ENCODE results near the gene PLCH1.

The PLCH1 gene

DNA sequence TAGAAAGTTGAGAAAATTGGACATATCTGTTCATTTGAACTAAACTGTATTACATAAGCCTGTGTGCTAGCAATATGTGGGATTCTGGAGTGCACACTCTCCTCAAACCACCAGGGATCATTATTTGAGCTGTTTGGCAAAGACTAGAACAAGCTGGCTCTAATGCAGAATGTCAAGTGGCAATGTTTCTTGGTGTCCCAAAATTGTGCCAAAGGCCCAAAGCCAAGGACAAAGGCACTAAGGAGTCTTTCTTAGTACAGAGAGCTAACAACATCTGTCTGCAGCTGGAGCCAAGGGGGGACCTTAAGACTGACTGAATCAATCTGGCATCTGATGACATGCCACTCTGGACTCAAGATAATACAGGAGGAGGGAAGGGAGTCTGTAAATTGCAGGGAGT is 374.7 kb downstream of the PLCH1 start:
- no peak for DNase-seq

DNA sequence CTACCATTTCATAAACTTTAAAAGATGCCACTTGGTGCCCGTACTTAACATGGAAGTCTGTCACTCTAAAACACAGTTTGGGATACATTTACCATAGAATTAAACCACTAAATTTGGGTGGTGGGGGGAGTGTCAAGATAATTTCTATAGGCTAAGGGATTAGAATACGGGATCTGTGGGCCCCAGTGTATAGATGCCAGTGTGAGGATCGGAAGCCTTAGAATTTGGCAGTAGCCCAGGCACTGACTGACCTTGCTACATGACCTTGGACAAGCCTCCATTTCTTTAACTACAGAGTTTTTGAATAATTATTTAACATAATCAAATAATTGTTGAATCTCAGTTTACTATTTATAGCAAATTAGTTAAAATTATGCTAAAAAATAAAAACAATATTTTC is 375.1 kb downstream of the PLCH1 start:
- no peak for DNase-seq

DNA sequence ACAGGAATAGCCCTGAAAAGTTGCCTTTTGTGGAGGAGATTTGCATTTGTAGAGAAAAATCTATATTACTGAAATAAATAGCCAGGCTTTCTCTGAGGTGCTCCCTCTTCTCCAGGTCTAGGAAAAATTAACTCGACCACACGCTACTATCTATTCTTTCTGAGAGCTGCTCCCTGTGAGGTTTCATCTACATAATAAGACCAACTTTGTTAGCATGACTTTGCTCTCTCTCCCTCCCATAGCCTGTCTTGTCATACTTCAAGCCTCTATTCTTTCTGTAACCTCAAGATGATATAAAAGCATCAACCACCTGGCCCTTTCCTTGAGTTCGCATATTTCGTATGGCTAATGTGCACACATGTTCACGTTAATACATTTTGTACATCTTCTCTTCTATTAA is 375.6 kb downstream of the PLCH1 start:
- DNase-seq, result no peak

DNA sequence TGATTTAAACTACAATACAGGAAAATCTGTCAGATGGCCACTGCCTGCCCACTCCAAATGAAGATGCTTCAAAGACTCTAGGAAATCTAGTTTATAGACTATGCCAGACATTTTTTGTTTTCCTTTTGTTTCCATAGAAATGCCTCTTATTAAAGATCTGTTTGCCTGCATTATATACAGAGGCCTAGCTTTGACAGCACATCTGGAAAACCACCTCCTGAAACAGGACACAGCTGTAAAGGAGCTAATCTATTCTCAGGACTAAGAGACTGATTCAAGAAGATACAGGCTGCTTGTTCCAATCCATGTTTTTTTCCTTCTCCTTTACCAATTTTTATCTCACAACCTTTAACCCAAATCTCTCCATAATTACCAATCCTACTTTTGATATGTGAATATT is 376.1 kb downstream of the PLCH1 start:
- peak; percentile 31 for DNase-seq

DNA sequence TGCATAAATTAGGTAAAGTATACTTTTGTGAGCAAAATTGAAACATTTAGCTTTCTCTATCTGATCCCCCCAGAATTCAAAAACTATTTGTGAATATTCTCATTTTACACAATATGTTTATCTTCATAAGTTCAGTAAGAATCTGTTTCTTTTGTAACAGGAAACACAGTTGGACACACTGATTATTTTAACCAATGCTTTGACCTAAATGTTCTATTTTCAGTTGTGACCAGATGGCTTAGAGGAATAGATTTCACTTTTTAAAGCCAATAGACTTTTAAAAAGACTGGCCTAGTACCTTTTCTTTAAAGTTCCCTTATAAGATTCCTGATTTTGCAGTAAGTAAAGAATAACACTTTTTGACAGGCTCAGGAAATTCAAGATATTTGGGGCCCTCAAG is 377.4 kb downstream of the PLCH1 start:
- no peak for DNase-seq

DNA sequence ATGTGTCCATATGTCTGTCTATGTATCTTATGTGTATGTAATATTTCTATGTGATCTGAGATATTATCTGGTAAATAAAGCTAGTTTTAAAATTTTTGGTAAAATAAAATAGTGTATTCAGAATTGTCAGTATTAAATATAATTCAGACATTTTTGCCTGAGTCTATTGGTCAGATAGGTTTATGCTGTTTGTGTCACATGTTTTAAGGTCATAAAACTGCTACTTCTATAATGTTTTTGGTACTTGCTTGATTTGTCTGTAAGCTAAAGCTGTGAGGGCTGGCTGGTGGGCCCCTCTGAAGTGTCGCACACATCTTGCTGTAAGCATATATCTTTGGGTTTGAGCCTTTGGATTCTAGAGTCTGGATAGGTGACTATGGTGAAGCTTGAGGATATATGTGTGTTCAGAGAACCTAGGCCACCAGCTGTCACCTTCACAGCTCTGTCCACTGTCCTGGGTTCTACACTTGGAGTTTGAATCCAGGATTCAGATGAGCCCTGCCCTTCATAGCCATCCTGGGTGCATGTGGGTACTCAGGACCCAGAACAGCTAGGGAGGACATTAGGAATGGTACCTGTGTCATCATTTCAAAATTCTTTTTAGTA is 379.6 kb downstream of the PLCH1 start:
- no peak for DNase-seq

DNA sequence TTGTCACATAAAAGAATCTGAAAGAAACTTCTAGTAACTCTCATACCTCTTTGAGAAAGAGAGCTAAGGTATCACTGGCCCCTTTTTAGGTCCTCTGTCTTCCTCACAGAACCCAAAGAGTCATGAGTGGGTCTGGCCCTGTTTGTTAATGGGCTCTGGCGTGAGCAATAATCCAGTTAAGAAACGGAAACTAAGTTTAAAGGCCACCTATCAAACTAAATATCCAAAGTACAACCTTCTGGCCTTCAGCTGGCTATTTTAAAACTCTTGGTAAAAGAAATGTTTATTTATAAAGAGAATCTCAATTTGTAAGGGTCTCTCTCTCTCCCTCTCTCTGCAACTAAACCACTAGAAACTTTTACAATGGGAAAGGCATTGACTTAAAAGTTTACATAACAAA is 380.4 kb downstream of the PLCH1 start:
- DNase-seq, result no peak

DNA sequence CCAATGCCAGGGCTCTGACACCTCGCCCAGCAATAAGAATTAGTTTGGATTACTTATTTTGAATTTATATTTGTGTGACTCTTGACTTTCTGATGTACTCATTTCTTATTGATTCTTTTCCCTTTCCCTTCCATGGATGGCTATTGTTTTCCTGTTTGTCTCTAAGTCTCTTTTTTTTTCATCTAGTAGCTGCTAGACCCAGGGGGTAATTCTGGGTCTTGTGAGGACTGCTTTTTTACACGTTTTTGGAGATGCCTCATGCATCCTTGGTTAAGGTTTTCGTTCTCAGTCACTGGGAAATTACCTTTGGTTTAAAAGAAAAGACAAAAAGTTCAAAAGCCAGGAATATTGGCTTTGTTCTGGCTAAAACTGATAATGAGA is 381.2 kb downstream of the PLCH1 start:
- no peak for DNase-seq

DNA sequence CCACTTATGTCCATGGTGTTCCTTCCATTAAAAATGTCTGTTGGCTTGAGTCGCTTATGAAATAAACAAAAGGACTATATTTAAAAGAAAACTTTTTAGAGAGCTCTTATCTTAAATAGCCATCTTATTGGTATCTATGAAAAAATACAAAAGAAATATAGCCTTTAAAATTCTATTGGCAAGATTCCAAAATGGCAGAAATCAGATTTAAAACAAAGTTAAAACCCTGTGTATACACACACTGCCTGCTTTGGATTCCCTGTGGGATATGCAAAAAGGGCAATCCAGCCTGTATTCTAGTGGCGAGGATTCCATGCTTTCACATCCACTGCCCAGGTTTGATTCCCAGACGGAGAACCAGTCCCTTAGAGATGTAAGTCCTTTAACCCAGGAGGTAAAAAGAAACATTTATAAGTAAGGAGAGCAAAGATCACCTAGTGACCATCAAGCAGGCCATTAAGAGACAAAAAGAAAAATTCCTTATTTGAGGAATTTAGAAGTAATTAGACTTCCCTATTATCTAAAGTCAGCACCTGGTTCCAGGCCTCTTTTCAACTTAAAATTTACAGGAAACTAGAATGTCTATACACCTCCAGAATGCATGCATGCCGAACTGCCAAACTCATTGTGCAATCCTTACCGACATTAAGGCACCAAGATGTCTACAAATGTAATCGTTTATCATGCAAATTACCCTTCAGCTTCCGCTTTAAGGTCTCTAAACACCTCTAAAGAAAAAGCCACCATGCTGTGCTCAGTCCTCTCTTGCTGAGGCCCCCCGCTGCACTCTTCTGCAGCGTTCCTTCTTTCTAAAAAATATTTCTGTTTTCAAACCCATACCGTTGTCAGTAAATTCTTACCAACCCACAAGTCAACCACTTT is 381.8 kb downstream of the PLCH1 start:
- DNase-seq, result no peak

DNA sequence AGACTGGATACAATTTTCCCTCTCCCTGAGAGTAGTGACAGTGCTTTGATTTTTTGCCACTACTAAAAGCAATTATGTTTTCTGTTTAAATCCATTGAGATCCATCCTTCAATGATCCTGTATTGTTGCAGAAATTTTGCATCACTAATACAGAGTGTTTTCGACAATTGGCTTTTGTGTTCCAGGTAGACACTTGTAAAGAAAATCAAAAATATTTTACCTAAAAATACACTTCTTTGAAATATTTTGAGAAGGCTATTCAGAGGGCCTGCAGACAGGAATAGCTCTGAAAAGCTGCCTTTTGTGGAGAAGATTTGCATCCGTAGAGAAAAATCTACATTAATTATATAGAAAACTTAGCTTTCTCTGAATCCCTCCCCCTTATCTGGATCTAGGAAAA is 384.6 kb downstream of the PLCH1 start:
- no peak for DNase-seq

DNA sequence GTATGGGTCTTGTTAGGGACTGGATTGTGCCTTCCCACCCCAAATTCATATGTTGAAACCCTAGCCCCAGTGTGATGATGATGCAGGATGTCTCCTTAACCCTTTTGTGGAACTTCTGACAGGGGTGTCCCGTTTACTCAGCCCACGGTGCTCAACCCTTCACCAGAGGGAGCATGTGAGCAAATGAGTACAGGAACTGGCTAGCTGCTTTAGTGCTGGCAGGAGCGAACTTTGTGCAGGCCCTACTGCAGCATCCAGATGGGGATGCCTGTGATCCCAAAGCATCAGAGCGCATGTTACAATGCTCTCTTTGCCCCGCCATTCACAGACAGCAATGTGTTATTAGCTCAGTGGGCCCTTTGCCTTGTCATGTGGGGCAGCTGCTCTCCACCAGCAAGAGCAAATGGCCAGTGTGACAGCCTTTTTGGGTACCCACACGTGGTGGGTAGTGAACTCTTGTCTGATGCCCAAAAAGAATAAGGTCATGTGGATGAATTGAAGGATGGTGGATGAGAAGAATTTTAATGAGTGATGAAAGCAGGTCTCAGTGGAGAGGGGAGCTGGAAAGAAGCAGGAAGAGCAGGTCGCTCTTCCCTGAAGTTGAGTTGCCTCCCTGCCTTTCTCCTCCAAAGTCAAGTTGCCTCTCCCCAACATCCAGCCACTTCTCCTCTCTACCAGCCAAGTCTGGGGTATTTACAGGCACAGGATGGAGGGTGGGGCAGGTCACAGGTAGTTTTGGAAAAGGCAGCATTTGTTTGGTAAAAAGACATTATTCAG is 388.1 kb downstream of the PLCH1 start:
- DNase-seq, result no peak

DNA sequence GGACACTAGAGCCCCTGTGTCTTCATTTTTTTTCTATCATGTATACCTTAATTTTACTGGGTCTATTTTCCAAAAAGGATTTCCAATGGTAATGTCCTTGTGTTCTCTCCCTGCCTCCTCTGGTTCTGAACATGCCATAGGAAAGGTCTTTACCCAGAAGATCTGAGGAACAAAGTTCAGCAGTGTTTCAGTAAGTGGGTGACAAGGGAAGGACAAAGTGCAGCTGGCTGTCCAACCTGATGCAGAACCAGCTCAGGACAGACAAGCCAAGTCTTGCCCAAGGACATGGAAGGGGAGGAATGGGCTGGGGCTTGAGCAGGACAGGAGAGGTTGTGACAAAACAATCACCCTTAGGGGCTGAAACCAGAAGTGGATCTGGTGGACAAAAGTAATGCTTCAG is 390.2 kb downstream of the PLCH1 start:
- no peak for DNase-seq

DNA sequence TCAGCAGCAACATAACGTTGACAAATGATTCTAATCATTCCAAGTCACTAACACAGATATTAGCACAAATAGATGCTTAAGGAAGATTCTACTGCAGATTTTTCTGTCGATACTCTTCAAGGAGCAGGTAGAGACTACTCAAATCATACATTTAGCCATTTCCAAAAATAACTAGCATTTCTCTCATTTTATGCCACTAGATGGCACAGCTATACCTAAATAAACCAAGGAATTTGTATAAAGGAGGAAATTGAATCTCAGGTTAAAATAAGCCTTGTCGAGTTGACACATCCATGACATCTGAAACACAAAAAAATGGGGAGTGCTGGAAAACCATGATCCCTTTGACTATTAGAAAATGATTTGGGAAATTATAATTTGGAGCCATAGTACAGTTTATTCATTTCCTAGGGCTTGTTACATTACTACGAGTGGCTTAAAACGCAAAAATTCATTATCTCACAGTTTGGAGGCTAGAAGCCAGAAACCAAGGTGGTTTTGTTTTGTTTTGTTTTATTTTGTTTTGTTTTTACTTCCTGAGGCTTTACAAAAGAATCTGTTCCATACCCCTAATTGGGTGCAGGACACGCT is 391.9 kb downstream of the PLCH1 start:
- DNase-seq, result no peak

DNA sequence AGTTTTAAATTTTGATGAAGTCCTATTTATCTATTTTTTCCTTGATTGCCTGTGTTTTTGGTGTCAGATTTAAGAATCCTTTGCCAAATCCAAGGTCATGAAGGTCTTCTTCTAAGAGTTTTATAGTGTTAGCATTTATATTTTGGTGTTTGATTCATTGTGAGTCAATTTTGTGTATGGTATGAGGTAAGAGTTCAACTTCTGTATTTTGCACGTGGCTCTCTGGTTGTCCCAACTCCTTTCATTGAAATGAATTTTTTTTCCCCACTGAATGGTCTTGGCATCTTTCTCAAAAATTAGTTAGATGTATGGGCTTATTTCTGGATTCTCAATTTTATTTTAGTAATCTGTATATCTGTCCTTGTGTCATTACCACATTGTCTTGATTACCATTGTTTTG is 394.3 kb downstream of the PLCH1 start:
- DNase-seq, result no peak

DNA sequence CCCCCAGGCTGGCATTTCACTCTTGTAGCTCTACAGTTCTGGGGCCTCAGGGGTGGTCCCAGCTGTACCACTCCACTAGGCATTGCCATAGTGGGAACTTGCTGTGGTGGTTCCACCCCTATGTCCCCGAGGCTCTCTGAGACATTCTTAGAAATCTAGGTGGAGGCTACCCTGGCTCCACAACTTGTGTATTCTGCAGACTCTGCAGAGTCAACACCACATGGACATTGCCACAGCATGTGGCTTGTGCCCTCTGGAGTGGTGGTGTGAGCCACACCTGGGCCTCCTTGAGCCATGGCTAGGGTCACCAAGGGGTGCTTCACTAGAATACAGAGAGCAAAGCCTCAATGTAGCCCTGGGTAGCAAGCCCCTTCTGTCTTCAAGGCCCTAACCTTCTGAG is 397.0 kb downstream of the PLCH1 start:
- DNase-seq, result no peak

DNA sequence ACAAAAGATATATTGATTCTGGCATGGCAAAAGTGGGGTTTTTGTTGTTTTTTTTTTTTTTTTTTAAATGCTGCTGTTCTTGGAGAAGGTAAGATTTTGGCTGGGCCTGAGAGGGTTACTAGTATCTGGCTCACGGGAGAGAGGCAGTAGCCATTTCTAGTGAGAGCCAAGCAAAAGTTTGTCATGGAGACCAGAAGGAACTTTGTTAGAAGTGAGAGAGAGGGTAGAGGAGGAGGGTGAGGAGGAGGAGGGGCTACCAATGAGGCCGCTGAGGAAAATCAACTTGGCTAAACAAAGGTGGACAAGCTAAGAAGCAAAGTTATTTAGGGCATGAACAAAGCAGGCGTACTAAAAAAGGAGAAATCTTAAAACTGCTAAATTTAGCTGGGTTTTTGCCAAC is 402.5 kb downstream of the PLCH1 start:
- DNase-seq, result peak; percentile 23

DNA sequence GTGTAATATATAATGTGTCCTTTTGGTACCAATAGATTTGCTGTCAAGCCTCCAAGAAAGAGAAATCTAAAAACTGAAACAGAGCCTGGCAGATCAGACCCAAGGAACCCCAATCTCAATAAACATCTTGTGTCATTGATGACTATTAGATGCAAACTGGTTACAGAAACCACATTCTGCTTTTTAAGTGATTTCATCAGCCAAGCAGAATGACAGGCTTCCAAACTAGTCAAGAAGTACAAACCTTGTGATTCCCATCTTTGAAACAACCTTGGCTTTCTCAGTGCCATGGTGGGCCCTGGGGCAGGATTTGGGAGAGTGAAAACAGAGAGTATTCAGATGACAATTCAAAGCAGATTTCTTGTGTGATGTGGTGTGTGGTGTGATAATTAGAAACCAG is 405.8 kb downstream of the PLCH1 start:
- no peak for DNase-seq

DNA sequence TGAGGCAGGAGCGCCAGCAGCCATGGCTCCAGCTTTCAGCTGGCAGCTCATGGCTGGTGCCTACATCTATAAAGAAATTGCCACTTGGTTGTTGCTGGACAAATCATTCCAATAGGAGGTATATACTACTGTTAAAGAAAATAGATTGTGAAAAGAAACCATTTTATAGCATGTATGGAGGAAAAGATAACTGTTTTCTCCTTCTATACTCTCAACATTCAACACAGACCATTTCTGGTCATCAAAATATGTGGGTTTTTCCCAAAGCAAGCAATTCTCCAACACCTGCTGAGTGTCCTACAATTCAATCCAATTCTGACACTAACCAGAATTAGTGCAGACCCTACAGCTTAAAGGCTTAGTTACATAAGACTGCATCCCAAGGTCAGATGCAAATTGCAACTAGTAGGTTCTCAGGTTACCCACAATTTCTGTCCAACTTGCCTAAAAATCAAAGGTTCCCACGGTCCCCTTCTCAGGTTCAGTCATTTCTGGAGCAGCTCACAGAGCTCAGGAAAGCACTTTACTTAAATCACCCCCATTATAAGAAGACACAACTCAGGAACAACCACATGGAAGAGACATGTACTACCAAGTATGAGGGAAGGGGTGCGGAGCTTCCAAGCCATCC is 409.0 kb downstream of the PLCH1 start:
- no peak for DNase-seq

DNA sequence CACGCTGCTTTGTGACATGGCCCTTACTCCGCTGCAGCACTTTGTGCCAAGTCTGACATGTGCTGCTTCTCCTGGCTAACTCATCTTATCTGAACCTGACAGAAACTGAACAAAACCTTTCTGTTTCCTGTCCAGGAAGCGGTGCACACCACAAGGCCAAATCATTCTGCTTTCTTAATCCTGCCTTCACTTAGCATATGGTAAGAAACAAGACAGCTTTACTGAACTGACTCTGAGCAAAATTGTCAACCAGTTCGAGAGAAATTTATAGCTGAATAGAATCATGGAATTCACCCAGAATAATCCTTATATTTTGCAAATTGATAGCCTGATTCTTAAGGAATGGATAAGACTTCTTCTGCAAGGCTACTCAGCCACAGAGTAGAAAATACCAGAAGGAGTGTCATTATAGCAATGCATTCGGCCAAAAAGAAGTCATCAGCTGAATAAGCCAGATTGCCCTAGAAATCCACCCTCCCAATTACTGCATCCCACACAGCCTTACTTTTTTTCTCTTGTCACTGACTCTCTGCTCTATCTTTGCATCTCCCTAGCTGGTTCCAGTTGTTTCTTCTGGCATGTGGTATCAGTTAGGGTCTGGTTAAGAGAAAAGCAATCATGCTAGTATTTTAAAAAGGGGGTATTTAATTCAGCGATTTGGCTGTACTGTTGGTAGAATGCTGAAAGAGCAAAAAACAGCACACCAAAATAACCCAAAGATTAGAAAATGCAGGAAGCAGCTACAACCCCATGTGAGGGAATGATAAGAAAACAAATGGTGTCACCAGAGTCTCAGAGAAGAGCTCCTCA is 409.8 kb downstream of the PLCH1 start:
- no peak for DNase-seq

DNA sequence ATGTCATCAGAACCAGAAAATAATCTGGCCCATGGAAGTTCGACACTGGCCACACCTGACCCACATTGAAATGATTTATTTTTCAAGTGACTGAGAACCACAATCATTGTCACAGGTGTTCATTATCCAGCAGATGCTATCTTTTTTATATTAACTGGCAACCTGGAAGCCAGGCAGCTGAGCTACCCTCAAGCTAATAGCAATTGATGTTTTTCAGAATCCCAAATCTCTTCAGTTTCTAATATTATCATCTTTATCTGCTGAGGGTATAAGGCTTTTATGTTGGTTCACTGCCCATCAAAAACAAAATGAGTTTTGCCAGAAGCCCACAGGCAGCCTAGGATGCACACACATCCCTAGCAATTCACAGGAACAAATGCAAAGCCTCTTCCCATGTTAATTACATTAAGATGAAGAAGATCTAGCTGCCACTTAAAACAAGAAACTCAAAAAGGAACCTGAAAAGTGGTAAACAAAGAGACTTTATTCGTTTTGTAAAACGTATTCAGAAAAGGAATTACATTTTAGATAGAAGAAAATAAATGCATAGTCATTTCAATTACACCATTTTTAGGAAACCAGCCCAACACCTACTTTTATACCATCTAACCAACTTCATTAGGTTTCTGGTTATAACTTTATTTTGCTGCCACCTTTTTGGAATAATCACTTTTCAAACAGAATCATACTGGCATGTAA is 410.5 kb downstream of the PLCH1 start:
- DNase-seq, result no peak

DNA sequence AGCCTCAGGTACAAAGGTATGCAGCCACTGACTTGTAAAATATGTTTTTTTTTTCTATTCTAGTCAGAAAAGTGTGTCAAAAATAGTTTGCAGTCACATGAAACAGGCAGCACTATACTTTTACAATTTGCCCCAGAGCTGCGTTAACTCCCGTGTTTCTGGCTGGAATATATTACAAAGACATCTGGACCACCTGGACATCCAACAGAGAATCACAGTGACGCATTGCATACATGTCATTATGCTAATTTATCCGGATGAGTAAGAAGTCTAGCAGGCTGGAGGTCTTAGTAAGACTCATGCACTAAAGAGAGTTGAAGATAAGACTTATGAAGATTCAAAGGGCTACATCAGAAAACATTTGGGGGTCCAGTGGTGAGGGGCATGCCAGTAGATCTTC is 412.2 kb downstream of the PLCH1 start:
- no peak for DNase-seq

DNA sequence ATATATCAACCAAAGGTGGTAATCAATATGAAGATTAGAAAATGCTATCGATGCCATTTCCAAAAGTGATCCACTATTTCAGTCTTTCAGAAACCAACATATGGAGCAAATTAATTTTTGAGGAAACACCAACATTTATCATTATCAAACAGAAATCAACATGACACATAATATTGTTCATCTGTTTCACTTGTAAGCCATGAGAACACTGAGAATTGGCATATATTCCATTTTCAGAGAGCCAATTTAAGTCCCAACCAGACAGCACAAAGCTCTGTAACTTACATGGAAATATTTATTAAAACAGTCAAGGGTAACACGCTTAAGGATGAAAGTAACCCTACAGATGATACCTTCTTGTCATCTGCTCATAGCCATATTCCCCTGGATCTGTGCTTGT is 413.8 kb downstream of the PLCH1 start:
- no peak for DNase-seq

All from right hindlimb (tissue), 1 donor.